HepG2 (cell line): ENCODE data around the gene TARS3. TPM values are rescaled to one million over a fixed set of nuclear protein-coding genes. Genes with fewer than 3 reads are reported as not detected.
A peak's percentile ranks its signal among the peaks of the same experiment; 100 is the strongest.

ENCODE experiments used
- AKNA ChIP-seq: sonication (generic); formaldehyde crosslinking; IDR thresholded peaks from 2 replicates; pipeline ENCODE4 v1.4.0; 2020; ENCODE audit warnings: missing genetic modification reagents, borderline replicate concordance
- ARID3A ChIP-seq: IDR thresholded peaks from 2 replicates; pipeline ENCODE4 v1.6.1; 2012; ENCODE audit warnings: low read depth, low read length, improper control_type of control experiment
- BATF2 ChIP-seq: sonication (generic); formaldehyde crosslinking; IDR thresholded peaks from 2 replicates; pipeline ENCODE4 v1.8.0; 2022; ENCODE audit warnings: mild to moderate bottlenecking, missing genetic modification reagents, moderate library complexity
- ETS1 ChIP-seq: sonication (generic); formaldehyde crosslinking; IDR thresholded peaks from 2 replicates; pipeline ENCODE4 v1.4.0; 2020; ENCODE audit warnings: missing genetic modification reagents
- HINFP ChIP-seq: sonication (generic); formaldehyde crosslinking; IDR thresholded peaks from 2 replicates; pipeline ENCODE4 v1.4.0; 2020; ENCODE audit warnings: low read depth, mild to moderate bottlenecking, missing genetic modification reagents
- HNRNPK ChIP-seq: fragments of 200-400 bp; formaldehyde crosslinking; IDR thresholded peaks from 2 replicates; pipeline ENCODE4 v1.6.1; 2018; ENCODE audit warnings: low read length, low read depth, moderate library complexity, mild to moderate bottlenecking; ENCODE audit not compliant: poor library complexity, severe bottlenecking
- PAXIP1 ChIP-seq: sonication (generic); formaldehyde crosslinking; conservative IDR thresholded peaks from 2 replicates; pipeline ENCODE4 v1.4.0; 2020; ENCODE audit warnings: mild to moderate bottlenecking, missing genetic modification reagents, moderate library complexity
- RFX3 ChIP-seq: IDR thresholded peaks from 2 replicates; pipeline ENCODE4 v1.6.1; 2016; ENCODE audit warnings: missing biosample characterization, missing genetic modification reagents
- SCMH1 ChIP-seq: sonication (generic); formaldehyde crosslinking; IDR thresholded peaks from 2 replicates; pipeline ENCODE4 v1.9.0; 2021; ENCODE audit warnings: missing genetic modification reagents, mild to moderate bottlenecking, borderline replicate concordance
- XBP1 ChIP-seq: sonication (generic); formaldehyde crosslinking; IDR thresholded peaks from 2 replicates; pipeline ENCODE4 v1.5.0; 2020; ENCODE audit warnings: missing genetic modification reagents
- ZFP90 ChIP-seq: sonication (generic); formaldehyde crosslinking; IDR thresholded peaks from 2 replicates; pipeline ENCODE4 v1.8.0; 2022; ENCODE audit warnings: missing genetic modification reagents, mild to moderate bottlenecking, inconsistent platforms, borderline replicate concordance
- ZNF180 ChIP-seq: sonication (generic); formaldehyde crosslinking; IDR thresholded peaks from 2 replicates; pipeline ENCODE4 v1.4.0; 2020; ENCODE audit warnings: low read depth, missing genetic modification reagents, borderline replicate concordance
- polyA plus RNA-seq, 8 experiments: library from polyadenylated mRNA; depleted of rRNA in 3 of 8; stranded (reverse) in 7 of 8; unstranded in 1 of 8; fragments of >200 nt; fragmentation: Illumina TruSeq in 4 of 8; extraction: Trizol in 4 of 8; gene quantifications; 2 replicates each; pipeline versions ENCODE4 v1.2.1 to v1.2.3, GENCODE V29; 2011 to 2016; ENCODE audit warnings: low read depth in 4 of 8, missing spikeins in 1 of 8, mixed read lengths in 1 of 8; ENCODE audit not compliant: insufficient read depth in 1 of 8
- total RNA-seq, 5 experiments: library from RNA; depleted of rRNA; stranded (reverse); fragments of >200 nt; fragmentation: Illumina TruSeq; extraction: Trizol; gene quantifications; 2 replicates each; pipeline ENCODE4 v1.2.3, GENCODE V29; 2016; ENCODE audit warnings: low read depth in 1 of 5

TARS3 gene
- total and polyA plus RNA-seq, 2 of the 13 experiments (the other 11 are each of a cell fraction or from before 2014, with no cell fraction given) = 4.1 to 11.7 TPM

GRCh38 chr15:101723874-101724674 is at the start of gene TARS3 (continued):
- peak; percentile 86 for TF ChIP-seq HNRNPK
- TF ChIP-seq ETS1 = no peak
- TF ChIP-seq ZNF180 (CRISPR knock-in tag) = no peak
- TF ChIP-seq SCMH1 = no peak
- TF ChIP-seq PAXIP1 = peak; percentile 33; the same call in 1 of the 2 replicates
- TF ChIP-seq ARID3A = no peak
- TF ChIP-seq AKNA (CRISPR knock-in tag) = no peak
- peak; percentile 75 for TF ChIP-seq HINFP (CRISPR knock-in tag)
- no peak for TF ChIP-seq XBP1 (CRISPR knock-in tag)
- no peak; the same call in 1 of the 2 replicates for TF ChIP-seq ZFP90
- no peak for TF ChIP-seq RFX3 (CRISPR knock-in tag)
- TF ChIP-seq BATF2 (CRISPR knock-in tag) = peak; percentile 87; the same call in 1 of the 2 replicates
